ENCODE data around the gene KRTAP4-2.

- no peak for TF ChIP-seq YY1 (IDR thresholded peaks at IDR 0.05; ENCODE audit: insufficient read depth, insufficient read length)
- no peak for TF ChIP-seq ZNF274 (IDR thresholded peaks at IDR 0.05; ENCODE audit: low read depth, low read length)
These were observed 8.9 kb upstream of the KRTAP4-2 start for GRCh38 chr17:41186872-41187271.
